Endothelial cell of umbilical vein (primary cell): Measurements from ENCODE around the gene ASTN1. TPM values are rescaled to one million over a fixed set of nuclear protein-coding genes. Genes with fewer than 3 reads are reported as not detected.

Experiments
- BruUV-seq: library from RNA; stranded (reverse); fragments of 400-500 nt; replicated peaks from 2 replicates; lab custom pipeline; 2021; lab: Mats Ljungman, UMichigan
- CTCF ChIA-PET: fragments of 300-600, 350-600 bp; sonication (Branson Sonifier 250); formaldehyde crosslinking; loops from one replicate; lab custom pipeline; 2021; ENCODE audit warnings: antibody characterized with exemption, inconsistent platforms; lab: Charles Lee
- POLR2A ChIA-PET: fragments of 300-600, 350-600 bp; sonication (Branson Sonifier 250); formaldehyde crosslinking; loops from one replicate; lab custom pipeline; 2021; ENCODE audit warnings: antibody characterized with exemption, inconsistent platforms; lab: Charles Lee
- DNase-seq: peaks from one replicate; pipeline ENCODE4 v3.0.0-alpha.2; 2011; ENCODE audit warnings: low read depth, low spot score
- FAIRE-seq: peaks from 2 replicates; lab custom pipeline; 2011; peaks lifted over from hg19 to GRCh38; lab: Jason Lieb, UNC
- H2AFZ ChIP-seq: 2 replicates; pipeline ENCODE4 v1.6.0; 2012; ENCODE audit warnings: low read depth, low read length, control low read depth, inconsistent platforms
- H3K27ac ChIP-seq: 2 replicates; pipeline ENCODE4 v1.5.1; 2011; ENCODE audit warnings: low read depth, mild to moderate bottlenecking, control low read depth, low read length, moderate library complexity; ENCODE audit not compliant: insufficient read depth
- H3K27me3 ChIP-seq, 2 experiments: 2 replicates each; pipeline versions ENCODE4 v1.6.0 to v1.6.1; 2011; ENCODE audit warnings: low read length in 2 of 2, mixed read lengths in 1 of 2; ENCODE audit not compliant: control insufficient read depth in 2 of 2, insufficient read depth in 2 of 2
- H3K36me3 ChIP-seq, 2 experiments: 2 replicates in 1 of 2; 3 replicates in 1 of 2; pipeline ENCODE4 v1.5.1; 2011; ENCODE audit warnings: low read length in 2 of 2, mild to moderate bottlenecking in 1 of 2, moderate library complexity in 1 of 2; ENCODE audit not compliant: control insufficient read depth in 2 of 2, insufficient read depth in 2 of 2; ENCODE audit errors: extremely low read depth in 1 of 2
- H3K4me1 ChIP-seq: 3 replicates; pipeline ENCODE4 v1.5.1; 2011; ENCODE audit warnings: mild to moderate bottlenecking, low read length; ENCODE audit not compliant: control insufficient read depth, insufficient read depth; ENCODE audit errors: extremely low read depth
- H3K4me2 ChIP-seq: 2 replicates; pipeline ENCODE4 v1.6.1; 2011; ENCODE audit warnings: low read length, control low read depth, mixed read lengths; ENCODE audit not compliant: insufficient read depth
- H3K4me3 ChIP-seq, 3 experiments: fragments of 200-600 bp in 1 of 3; sonication (generic), shearing (Covaris generic) in 1 of 3; replicated peaks in 1 of 3; 2 replicates each; pipeline ENCODE4 v1.5.1; 2011 to 2016; ENCODE audit warnings: control low read depth in 3 of 3, low read length in 3 of 3, mild to moderate bottlenecking in 2 of 3, inconsistent platforms in 1 of 3, low read depth in 1 of 3, moderate library complexity in 1 of 3; ENCODE audit not compliant: insufficient read depth in 1 of 3
- H3K79me2 ChIP-seq: 2 replicates; pipeline ENCODE4 v1.6.0; 2012; ENCODE audit warnings: low read length, inconsistent platforms; ENCODE audit not compliant: control insufficient read depth, insufficient read depth
- H3K9ac ChIP-seq: replicated peaks from 2 replicates; pipeline ENCODE3; 2011; ENCODE audit warnings: low read length, control low read depth; ENCODE audit not compliant: insufficient read depth; ENCODE audit errors: extremely low read depth
- H3K9me1 ChIP-seq: replicated peaks from 3 replicates; pipeline ENCODE4 v1.6.0; 2011; ENCODE audit warnings: mild to moderate bottlenecking, low read length; ENCODE audit not compliant: control insufficient read depth, insufficient read depth; ENCODE audit errors: extremely low read depth
- H3K9me3 ChIP-seq: replicated peaks from 2 replicates; pipeline ENCODE4 v1.5.1; 2012; ENCODE audit warnings: low read length, inconsistent platforms; ENCODE audit not compliant: control insufficient read depth, insufficient read depth
- H4K20me1 ChIP-seq: replicated peaks from 2 replicates; pipeline ENCODE3; 2011; ENCODE audit warnings: mild to moderate bottlenecking, low read length; ENCODE audit not compliant: control insufficient read depth, insufficient read depth; ENCODE audit errors: extremely low read depth
- EZH2 ChIP-seq: IDR thresholded peaks from 2 replicates; pipeline ENCODE4 v1.6.1; 2012; ENCODE audit warnings: borderline replicate concordance, low read depth, mild to moderate bottlenecking, moderate library complexity, low read length, inconsistent platforms; ENCODE audit not compliant: severe bottlenecking
- FOS ChIP-seq: IDR thresholded peaks from 2 replicates; pipeline ENCODE4 v1.6.1; 2011; ENCODE audit warnings: mild to moderate bottlenecking, low read length, moderate library complexity, borderline replicate concordance; ENCODE audit not compliant: insufficient read depth
- GATA2 ChIP-seq: IDR thresholded peaks from 2 replicates; pipeline ENCODE4 v1.7.0; 2011; ENCODE audit warnings: low read depth, mild to moderate bottlenecking, moderate library complexity, mixed read lengths, low read length; ENCODE audit not compliant: insufficient read length, insufficient read depth
- JUN ChIP-seq: IDR thresholded peaks from 2 replicates; pipeline ENCODE4 v1.6.1; 2011; ENCODE audit warnings: borderline replicate concordance, low read depth; ENCODE audit not compliant: insufficient read length, insufficient read depth
- MYC ChIP-seq: IDR thresholded peaks from one replicate; pipeline ENCODE4 v1.6.1; 2011; ENCODE audit warnings: mild to moderate bottlenecking, low read depth, low read length
- POLR2A ChIP-seq: IDR thresholded peaks from 2 replicates; pipeline ENCODE4 v1.6.1; 2012; ENCODE audit warnings: low read depth, mild to moderate bottlenecking, control low read depth, low read length
- POLR2AphosphoS5 ChIP-seq: IDR thresholded peaks from 2 replicates; pipeline ENCODE4 v1.6.1; 2012; ENCODE audit warnings: low read depth, mild to moderate bottlenecking, control low read depth, low read length, moderate library complexity; ENCODE audit not compliant: insufficient read depth
- dilution Hi-C: fragments of 300-500 bp; cut with MboI; formaldehyde crosslinking; loops from one replicate; pipeline ENCODE4 v1.15.0; 2019; ENCODE audit warnings: low sequenced_read_pairs; ENCODE audit not compliant: extremely low pct_ligation_motif_present
- intact Hi-C: fragments of 100-400 bp; cut with micrococcal nuclease; formaldehyde crosslinking; loops from one replicate; pipeline ENCODE4 v1.10.0; 2022
- polyA plus RNA-seq, 4 experiments: library from polyadenylated mRNA; depleted of rRNA in 3 of 4; stranded (reverse) in 3 of 4; unstranded in 1 of 4; fragments of >200 nt; gene quantifications; 2 replicates each; pipeline versions ENCODE4 v1.2.1 to v1.2.3, GENCODE V29; 2011 to 2012; ENCODE audit warnings: missing spikeins in 1 of 4
- total RNA-seq: library from RNA; stranded (reverse); gene quantifications from 2 replicates; pipeline ENCODE4 v1.2.3, GENCODE V29; 2021
- TF ChIP-seq, protein P1 (sequence below), 2 donors: IDR thresholded peaks; 1 replicate in 1 of 2; 2 replicates in 1 of 2; pipeline ENCODE4 v1.5.1; 2011; ENCODE audit warnings: low read length in 2 of 2, mild to moderate bottlenecking in 2 of 2, moderate library complexity in 2 of 2, control low read depth in 1 of 2, inconsistent platforms in 1 of 2, low read depth in 1 of 2; ENCODE audit not compliant: insufficient read depth in 1 of 2; ENCODE audit errors: extremely low read depth in 1 of 2
- TF ChIP-seq, protein P2 (sequence below): IDR thresholded peaks from 2 replicates; pipeline ENCODE4 v1.6.1; 2011; ENCODE audit not compliant: insufficient read depth, insufficient read length

The ASTN1 gene
- total and polyA plus RNA-seq, 2 donors (not counting 3 experiments of a cell fraction or from before 2014, with no cell fraction given) = 0.04 TPM; not detected in 1

GRCh38 chr1:177053648-177054047 is 110.9 kb downstream of the ASTN1 start:
- TF ChIP-seq JUN = no peak
- no peak for TF ChIP-seq GATA2
- no peak for TF ChIP-seq FOS
- TF ChIP-seq, protein P1, sequence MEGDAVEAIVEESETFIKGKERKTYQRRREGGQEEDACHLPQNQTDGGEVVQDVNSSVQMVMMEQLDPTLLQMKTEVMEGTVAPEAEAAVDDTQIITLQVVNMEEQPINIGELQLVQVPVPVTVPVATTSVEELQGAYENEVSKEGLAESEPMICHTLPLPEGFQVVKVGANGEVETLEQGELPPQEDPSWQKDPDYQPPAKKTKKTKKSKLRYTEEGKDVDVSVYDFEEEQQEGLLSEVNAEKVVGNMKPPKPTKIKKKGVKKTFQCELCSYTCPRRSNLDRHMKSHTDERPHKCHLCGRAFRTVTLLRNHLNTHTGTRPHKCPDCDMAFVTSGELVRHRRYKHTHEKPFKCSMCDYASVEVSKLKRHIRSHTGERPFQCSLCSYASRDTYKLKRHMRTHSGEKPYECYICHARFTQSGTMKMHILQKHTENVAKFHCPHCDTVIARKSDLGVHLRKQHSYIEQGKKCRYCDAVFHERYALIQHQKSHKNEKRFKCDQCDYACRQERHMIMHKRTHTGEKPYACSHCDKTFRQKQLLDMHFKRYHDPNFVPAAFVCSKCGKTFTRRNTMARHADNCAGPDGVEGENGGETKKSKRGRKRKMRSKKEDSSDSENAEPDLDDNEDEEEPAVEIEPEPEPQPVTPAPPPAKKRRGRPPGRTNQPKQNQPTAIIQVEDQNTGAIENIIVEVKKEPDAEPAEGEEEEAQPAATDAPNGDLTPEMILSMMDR (IDR thresholded peaks at IDR 0.05; ENCODE audit: extremely low read depth in 1 of 2, insufficient read depth in 1 of 2, low read depth in 1 of 2, low read length in 2 of 2) = no peak
- TF ChIP-seq POLR2AphosphoS5 = no peak
- TF ChIP-seq, protein P2, sequence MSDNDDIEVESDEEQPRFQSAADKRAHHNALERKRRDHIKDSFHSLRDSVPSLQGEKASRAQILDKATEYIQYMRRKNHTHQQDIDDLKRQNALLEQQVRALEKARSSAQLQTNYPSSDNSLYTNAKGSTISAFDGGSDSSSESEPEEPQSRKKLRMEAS = no peak
- no peak for TF ChIP-seq MYC
- no peak for TF ChIP-seq EZH2
- TF ChIP-seq POLR2A = no peak
- H3K4me1 ChIP-seq = no peaks in the 10 kb centered on the region
- no peak overlapping the region for H3K27ac ChIP-seq
- no peak overlapping the region for H3K4me3 ChIP-seq
- no peaks in the 10 kb centered on the region for H3K27me3 ChIP-seq
- intact Hi-C loops (no loop called here), dilution Hi-C loops (no loop called here)
- no peak for DNase-seq
- no peaks in the 10 kb centered on the region for H3K36me3 ChIP-seq
- ChIA-PET POLR2A (no interaction called here), CTCF (no interaction called here)
- no peaks in the 10 kb centered on the region for H4K20me1 ChIP-seq
- FAIRE-seq = no peak
- H3K9me1 ChIP-seq = no peaks in the 10 kb centered on the region
- H3K9me3 ChIP-seq = no peaks in the 10 kb centered on the region
- H3K4me2 ChIP-seq = no peak overlapping the region
- BruUV-seq = no TSS peak
- no peak overlapping the region for H2AFZ ChIP-seq
- no peak overlapping the region for H3K9ac ChIP-seq
- no peaks in the 10 kb centered on the region for H3K79me2 ChIP-seq
